ENCODE data around the gene NFATC2.
"Not testable (repeated sequence)": the region's sequence is repeated elsewhere in the genome, so short reads cannot be mapped to it uniquely, and the experiment has no call there.

NFATC2 gene

GRCh38 chr20:51481341-51481914 is 61.1 kb downstream of the NFATC2 start:
- DNase-seq (ENCODE audit: low spot score), result no peak
- TF ChIP-seq CTCF (IDR thresholded peaks at IDR 0.05; ENCODE audit: extremely low read depth, missing control alignments), result no peak

GRCh38 chr20:51480507-51481270 is 61.8 kb downstream of the NFATC2 start:
- DNase-seq (ENCODE audit: low spot score), result peak; percentile 62
- no peak for TF ChIP-seq CTCF (IDR thresholded peaks at IDR 0.05; ENCODE audit: extremely low read depth, missing control alignments)

- not testable (repeated sequence) for DNase-seq (ENCODE audit: low spot score)
These were observed 66.4 kb downstream of the NFATC2 start for GRCh38 chr20:51476106-51476505.

- TF ChIP-seq CTCF (IDR thresholded peaks at IDR 0.05; ENCODE audit: extremely low read depth, missing control alignments), result no peak
- DNase-seq (ENCODE audit: low spot score), result no peak
These were observed 68.7 kb downstream of the NFATC2 start for GRCh38 chr20:51473771-51474170.

- DNase-seq (ENCODE audit: low spot score), result no peak
- TF ChIP-seq CTCF (IDR thresholded peaks at IDR 0.05; ENCODE audit: extremely low read depth, missing control alignments), result no peak
These were observed 69.3 kb downstream of the NFATC2 start for GRCh38 chr20:51473256-51473655.

GRCh38 chr20:51470907-51471411 is 71.6 kb downstream of the NFATC2 start:
- TF ChIP-seq CTCF (IDR thresholded peaks at IDR 0.05; ENCODE audit: extremely low read depth, missing control alignments), result no peak
- no peak for DNase-seq (ENCODE audit: low spot score)

- no peak for DNase-seq (ENCODE audit: low spot score)
- no peak for TF ChIP-seq CTCF (IDR thresholded peaks at IDR 0.05; ENCODE audit: extremely low read depth, missing control alignments)
These were observed 72.1 kb downstream of the NFATC2 start for GRCh38 chr20:51470499-51470820.
